ENCODE results near the gene COG4. TPM values are rescaled to one million over a fixed set of nuclear protein-coding genes. Genes with fewer than 3 reads are reported as not detected.

The COG4 gene
- total RNA-seq, 3 donors from 2014 or later (not counting 1 experiment from before 2014, with no cell fraction given), result 29.5 to 44.4 (median 31.6) TPM

DNA sequence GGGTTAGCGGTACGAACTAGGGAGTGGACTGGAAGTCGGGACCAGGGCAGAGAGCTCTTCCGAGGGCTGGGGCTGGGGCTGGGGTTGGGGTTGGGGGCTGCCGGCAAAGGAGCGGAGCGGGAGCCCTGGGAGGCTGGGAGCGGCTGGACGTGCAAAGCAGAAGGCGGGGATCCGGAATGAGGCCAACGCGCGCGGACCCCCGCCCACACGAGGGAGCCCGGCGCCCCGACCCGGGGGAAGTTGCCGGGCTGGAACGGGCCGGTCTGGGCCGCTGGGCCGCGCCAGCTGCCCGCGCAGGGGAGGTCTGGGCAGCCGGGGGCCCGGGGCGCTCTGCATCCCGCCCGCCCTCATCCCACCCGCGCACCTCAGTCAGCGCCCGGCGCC is 84.8 kb downstream of the COG4 start:
- whole genome bisulfite sequencing (ENCODE audit: insufficient coverage), result under 1% methylated on average over 39 of the region's 39 CpGs
- Histone ChIP-seq H3K36me3 (ENCODE audit: control insufficient read depth, insufficient read depth, low read length) (no peaks in the 10 kb centered on the region), H3K4me3 (ENCODE audit: low read length) (peak overlapping the region; percentile 66), H3K9me3 (ENCODE audit: control insufficient read depth, insufficient read depth, low read length) (no peaks in the 10 kb centered on the region), H3K27me3 (ENCODE audit: control insufficient read depth, insufficient read depth, low read length) (no peaks in the 10 kb centered on the region), H3K4me1 (ENCODE audit: control insufficient read depth, insufficient read depth, low read length) (peaks cover 31% of the 10 kb centered on the region), H3K27ac (ENCODE audit: low read length) (no peak overlapping the region)
- DNase-seq, result no peak
- peaks cover 19 to 30% of the 10 kb centered on the region in 2 donors for H3K4me1 Mint-ChIP-seq
- TF ChIP-seq, protein P1, sequence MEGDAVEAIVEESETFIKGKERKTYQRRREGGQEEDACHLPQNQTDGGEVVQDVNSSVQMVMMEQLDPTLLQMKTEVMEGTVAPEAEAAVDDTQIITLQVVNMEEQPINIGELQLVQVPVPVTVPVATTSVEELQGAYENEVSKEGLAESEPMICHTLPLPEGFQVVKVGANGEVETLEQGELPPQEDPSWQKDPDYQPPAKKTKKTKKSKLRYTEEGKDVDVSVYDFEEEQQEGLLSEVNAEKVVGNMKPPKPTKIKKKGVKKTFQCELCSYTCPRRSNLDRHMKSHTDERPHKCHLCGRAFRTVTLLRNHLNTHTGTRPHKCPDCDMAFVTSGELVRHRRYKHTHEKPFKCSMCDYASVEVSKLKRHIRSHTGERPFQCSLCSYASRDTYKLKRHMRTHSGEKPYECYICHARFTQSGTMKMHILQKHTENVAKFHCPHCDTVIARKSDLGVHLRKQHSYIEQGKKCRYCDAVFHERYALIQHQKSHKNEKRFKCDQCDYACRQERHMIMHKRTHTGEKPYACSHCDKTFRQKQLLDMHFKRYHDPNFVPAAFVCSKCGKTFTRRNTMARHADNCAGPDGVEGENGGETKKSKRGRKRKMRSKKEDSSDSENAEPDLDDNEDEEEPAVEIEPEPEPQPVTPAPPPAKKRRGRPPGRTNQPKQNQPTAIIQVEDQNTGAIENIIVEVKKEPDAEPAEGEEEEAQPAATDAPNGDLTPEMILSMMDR (IDR thresholded peaks at IDR 0.05), result no peak
- no peaks in the 10 kb centered on the region for H3K36me3 Mint-ChIP-seq
- intact Hi-C loops (cut with micrococcal nuclease), result loop anchor here (5.0 kb wide), 1 partner anchor 36 kb away; no protein-coding TSS in a partner anchor
- no peaks in the 10 kb centered on the region for H3K9me3 Mint-ChIP-seq
- peak overlapping the region; percentile 96 for H3K4me3 Mint-ChIP-seq
- no peak for ATAC-seq
- peak overlapping the region; percentile 74 to 89 for H3K27ac Mint-ChIP-seq
- H3K27me3 Mint-ChIP-seq (ENCODE audit: low read depth in 2 of 2), result no peaks in the 10 kb centered on the region

DNA sequence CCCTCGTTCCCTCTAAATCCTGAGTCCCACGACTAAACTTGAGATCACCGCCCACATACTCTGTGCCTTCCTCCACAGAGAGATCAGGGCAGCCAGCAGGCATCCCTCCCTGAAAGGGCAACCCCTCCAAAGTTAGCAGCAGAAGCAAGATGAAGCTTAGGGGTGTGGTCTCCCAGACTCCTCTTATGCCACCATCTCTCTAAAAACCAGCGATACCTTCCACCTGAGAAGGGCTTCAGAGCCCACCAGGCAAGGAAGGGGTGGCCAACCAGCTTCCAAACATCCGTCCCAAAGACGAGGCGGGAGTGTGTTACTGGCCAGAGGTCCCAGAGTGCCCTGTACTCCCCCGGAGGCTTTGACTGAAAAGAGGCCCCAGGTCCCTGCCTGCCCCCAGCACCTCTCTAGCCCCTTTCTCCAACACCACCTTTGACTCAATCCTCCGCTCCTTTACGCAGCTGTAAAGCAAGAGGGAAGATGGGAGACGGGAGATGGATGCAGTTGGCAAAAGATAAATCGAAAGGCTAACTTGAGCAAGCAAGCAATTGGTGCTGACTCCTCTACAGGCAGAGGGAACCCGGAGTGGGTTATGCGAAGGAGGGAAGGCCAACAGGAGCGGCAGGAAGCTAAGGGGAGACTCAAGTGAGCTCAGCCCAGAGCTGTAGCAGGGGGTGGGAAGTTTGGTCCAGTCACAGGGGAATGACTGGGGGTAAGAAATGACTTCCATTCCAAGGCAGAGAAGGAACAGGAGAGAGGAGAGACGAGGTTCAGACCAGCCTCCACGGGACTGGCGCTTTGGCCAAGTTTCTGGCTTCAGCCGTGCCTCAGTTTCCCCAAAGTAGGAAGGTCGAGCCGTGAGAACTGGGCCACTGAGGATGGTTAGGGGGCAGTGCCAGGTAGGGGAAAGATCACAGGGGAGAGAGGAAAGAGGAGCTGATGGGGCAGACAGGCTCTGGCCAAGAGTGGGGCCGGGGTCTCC is 85.5 kb downstream of the COG4 start:
- no peak for ATAC-seq
- DNase-seq, result peak in 1 of 2 donors; percentile 40
- Histone ChIP-seq H3K27me3 (ENCODE audit: control insufficient read depth, insufficient read depth, low read length) (no peaks in the 10 kb centered on the region), H3K36me3 (ENCODE audit: control insufficient read depth, insufficient read depth, low read length) (no peaks in the 10 kb centered on the region), H3K9me3 (ENCODE audit: control insufficient read depth, insufficient read depth, low read length) (no peaks in the 10 kb centered on the region), H3K4me1 (ENCODE audit: control insufficient read depth, insufficient read depth, low read length) (peaks cover 38% of the 10 kb centered on the region), H3K4me3 (ENCODE audit: low read length) (peak overlapping the region; percentile 66), H3K27ac (ENCODE audit: low read length) (peak overlapping the region; percentile 28)
- H3K4me1 Mint-ChIP-seq, result peaks cover 22 to 36% of the 10 kb centered on the region in 2 donors
- H3K4me3 Mint-ChIP-seq, result peak overlapping the region; percentile 96
- TF ChIP-seq, protein P1 (IDR thresholded peaks at IDR 0.05), result no peak
- peak overlapping the region; percentile 74 to 89 for H3K27ac Mint-ChIP-seq
- intact Hi-C loops (cut with micrococcal nuclease), result loop anchor here (5.0 kb wide), 1 partner anchor 36 kb away; no protein-coding TSS in a partner anchor
- H3K9me3 Mint-ChIP-seq, result no peaks in the 10 kb centered on the region
- 29% methylated on average over 22 of the region's 22 CpGs for WGBS (ENCODE audit: insufficient coverage)
- H3K36me3 Mint-ChIP-seq, result no peaks in the 10 kb centered on the region
- no peaks in the 10 kb centered on the region for H3K27me3 Mint-ChIP-seq (ENCODE audit: low read depth in 2 of 2)

DNA sequence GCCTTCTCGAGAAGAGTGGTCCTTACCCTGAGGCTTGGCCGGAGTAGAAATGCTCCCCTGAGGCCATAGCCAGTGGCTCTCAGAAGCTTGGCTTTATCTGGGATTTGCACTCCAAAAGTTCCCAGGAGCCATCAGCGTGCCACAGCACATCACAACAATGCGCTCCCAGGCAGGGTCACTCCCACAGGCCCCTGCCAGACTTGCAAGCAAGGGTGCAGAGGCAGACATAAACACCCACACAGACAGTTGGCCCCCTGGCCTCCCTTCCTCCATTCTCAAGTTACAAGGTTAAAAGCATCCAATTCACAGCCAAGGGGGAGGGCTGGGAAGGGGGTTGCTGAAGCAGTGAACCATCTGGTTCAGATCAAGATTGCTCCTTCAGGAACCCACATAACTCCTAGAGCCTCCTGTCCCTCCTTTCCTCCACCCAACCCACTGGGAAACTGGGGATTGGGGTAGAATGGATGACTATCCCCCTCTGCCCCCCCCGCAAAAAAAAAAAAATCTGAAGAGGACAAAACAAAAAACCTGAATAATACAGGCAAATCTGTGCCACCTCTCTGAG is 86.3 kb downstream of the COG4 start:
- DNase-seq (no peak), ATAC-seq (no peak)
- H3K9me3 ChIP-seq (ENCODE audit: control insufficient read depth, insufficient read depth, low read length), result no peaks in the 10 kb centered on the region
- TF ChIP-seq, protein P1 (IDR thresholded peaks at IDR 0.05), result no peak
- H3K4me3 ChIP-seq (ENCODE audit: low read length), result no peak overlapping the region
- no peak overlapping the region for H3K27ac ChIP-seq (ENCODE audit: low read length)
- H3K36me3 ChIP-seq (ENCODE audit: control insufficient read depth, insufficient read depth, low read length), result no peaks in the 10 kb centered on the region
- Mint-ChIP-seq H3K27ac (peak overlapping the region; percentile 74 to 89), H3K9me3 (no peaks in the 10 kb centered on the region), H3K36me3 (no peaks in the 10 kb centered on the region), H3K27me3 (ENCODE audit: low read depth in 2 of 2) (no peaks in the 10 kb centered on the region), H3K4me3 (peak overlapping the region; percentile 96), H3K4me1 (peaks cover 28 to 42% of the 10 kb centered on the region in 2 donors)
- peaks cover 45% of the 10 kb centered on the region for H3K4me1 ChIP-seq (ENCODE audit: control insufficient read depth, insufficient read depth, low read length)
- no peaks in the 10 kb centered on the region for H3K27me3 ChIP-seq (ENCODE audit: control insufficient read depth, insufficient read depth, low read length)
- 82% methylated on average over 5 of the region's 5 CpGs for WGBS (ENCODE audit: insufficient coverage)
- intact Hi-C loops (cut with micrococcal nuclease), result loop anchor here (5.0 kb wide), 1 partner anchor 35 kb away; no protein-coding TSS in a partner anchor
